HG03097 (cell line): Measurements from ENCODE around the gene GART.
A peak's percentile ranks its signal among the peaks of the same experiment; 100 is the strongest.
"Not testable (repeated sequence)": the region's sequence is repeated elsewhere in the genome, so short reads cannot be mapped to it uniquely, and the experiment has no call there.

Experiments used
- ATAC-seq: cut with Tn5 transposase; IDR thresholded peaks from one replicate; pipeline ENCODE4 v1.9.1; 2021; ENCODE audit not compliant: unreplicated experiment, low FRiP score

GART gene

DNA sequence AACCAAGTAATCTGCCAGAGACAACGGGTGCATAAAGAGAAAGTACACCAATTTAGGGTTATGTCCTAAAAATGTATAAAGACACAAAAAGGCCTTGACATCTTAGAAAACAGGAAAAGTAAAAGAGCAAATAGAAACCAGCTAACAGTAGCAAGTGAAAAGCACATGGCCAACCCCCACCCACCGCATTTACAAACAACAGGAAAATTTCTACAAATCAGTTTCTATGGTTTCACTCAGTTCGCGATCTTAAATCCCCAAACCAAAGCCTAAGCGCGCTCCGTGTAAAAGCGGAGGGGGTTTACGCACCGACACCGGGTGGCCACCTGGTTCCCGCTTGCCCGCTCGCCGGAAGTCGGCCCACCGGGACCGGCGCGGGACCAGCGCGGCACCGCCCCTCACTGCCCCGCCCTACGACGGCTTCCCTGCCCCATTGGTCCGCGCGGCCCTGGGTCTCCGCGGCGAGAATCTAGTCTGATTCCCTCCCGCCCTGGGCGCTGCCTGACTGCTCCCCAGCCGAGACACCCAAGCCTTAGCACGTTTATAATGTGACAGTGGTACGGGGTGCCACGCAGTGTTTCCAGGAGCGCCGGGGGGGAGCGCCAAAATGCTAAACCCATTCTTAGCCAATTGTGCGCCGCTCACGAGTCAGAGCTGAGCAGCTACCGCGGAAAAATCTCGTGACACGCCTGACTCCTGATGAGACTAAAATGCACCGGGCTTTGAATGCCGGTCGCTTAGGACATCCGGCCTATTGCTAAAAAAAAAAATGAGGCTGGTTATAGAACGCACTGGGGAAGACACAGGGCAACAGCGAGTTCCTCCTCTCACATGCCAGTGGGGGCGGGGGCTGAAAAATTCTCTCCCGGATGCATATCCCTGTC, at the start of gene GART:
TSS of gene GART (minus strand) at position 362 of the 884 bp plus-strand sequence. CDS start 2,802 bp downstream, outside the sequence.
- ATAC-seq = peak; percentile 51

- peak; percentile 83 for ATAC-seq
Observed at GRCh38 chr21:33588485-33589335, 46.8 kb upstream of the GART start, which contains the start of gene DONSON. Gene DONSON, minus strand, starts transcription at chr21:33588684. Its CDS starts 43 bp downstream, at chr21:33588641.

- peak; percentile 46 for ATAC-seq
Observed at GRCh38 chr21:33587792-33588484, 46.0 kb upstream of the GART start.

GRCh38 chr21:33586927-33587326, 45.0 kb upstream of the GART start:
- ATAC-seq = no peak

DNA sequence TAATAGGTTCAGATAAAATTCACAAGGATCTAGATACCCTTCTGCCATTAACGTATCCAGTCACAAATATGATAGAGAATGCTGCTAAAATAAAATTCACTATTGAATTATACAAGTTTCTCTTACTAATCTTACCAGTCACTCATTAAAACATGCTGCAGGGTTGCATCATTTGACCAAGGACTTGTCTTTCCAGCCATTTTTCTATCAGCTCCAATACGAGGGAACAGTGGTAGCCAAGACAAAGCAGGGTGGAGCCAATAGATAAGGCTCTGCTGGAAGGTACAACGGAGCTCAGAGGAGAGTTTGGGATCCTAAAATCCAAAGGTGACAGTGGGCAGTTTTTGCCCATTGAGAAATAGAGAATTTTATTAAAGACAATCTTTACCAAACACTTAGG, 42.5 kb upstream of the GART start:
- no peak for ATAC-seq

DNA sequence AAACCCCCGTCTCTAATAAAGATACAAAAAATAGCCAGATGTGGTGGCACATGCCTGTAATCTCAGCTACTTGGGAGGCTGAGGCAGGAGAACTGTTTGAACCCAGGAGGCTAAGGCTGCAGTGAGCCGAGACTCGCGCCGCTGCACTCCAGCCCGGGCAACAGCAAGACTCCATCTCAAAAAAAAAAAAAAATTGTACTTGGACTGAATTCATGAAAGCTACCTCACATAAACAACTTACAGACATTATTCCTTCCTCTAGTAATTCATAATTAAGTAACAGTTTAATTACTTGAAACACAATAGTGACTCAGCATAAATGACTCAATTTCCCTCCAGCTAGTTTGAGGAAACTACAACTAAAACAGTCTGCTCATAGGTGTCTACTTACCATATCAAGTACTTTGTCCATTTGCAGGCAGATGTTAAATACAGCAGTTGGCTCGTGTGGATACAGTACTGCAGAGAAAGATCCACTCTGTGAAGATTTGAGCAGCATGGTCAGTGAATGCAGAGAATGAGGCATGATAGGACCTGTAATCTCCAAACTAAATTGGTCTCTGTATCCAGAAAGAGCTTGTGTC, 37.1 kb upstream of the GART start:
- ATAC-seq = no peak

- ATAC-seq = no peak
Observed at GRCh38 chr21:33578214-33578613, 36.3 kb upstream of the GART start.

DNA sequence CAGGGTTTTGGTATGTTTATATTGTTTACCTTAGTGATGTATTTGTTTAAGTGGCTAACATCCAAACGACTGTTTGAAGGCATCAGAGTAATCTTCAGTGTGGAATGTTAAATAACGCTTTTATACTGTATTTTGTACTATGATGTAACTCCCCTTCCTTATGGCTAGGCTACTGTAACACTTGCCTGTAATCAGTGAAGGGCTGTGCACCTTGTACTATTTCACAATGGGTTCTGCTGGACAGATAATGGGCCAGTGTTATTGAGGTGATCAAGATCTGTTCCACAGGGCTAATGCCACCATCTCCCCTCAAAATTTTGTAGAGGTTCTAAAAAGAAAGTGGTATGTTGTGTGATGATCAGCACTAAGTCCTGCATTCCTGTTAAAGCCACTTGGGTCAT, 34.8 kb upstream of the GART start:
- not testable (repeated sequence) for ATAC-seq

- ATAC-seq = no peak
Observed at GRCh38 chr21:33572350-33572749, 30.4 kb upstream of the GART start.

GRCh38 chr21:33569991-33570390, 28.1 kb upstream of the GART start:
- ATAC-seq = no peak

- no peak for ATAC-seq
Observed at GRCh38 chr21:33568448-33568847, 26.5 kb upstream of the GART start.

DNA sequence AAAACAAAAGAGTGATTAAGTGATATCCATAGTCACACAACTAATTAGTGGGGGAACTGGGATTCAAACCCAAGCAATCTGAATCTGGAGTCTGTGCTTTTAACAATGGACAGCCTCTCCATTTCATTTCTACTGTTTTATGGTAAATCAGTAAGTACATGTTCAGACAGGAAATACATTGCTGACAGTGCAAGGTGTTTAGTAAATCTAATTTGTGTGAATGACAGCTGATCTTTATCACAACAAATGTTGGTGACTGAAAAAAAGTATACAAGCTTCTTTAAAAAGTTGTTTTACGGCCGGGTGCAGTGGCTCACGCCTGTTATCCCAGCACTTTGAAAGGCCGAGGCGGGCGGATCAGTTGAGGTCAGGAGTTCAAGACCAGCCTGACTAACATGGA, 26.0 kb upstream of the GART start:
- ATAC-seq = no peak

- no peak for ATAC-seq
Observed at GRCh38 chr21:33566514-33566913, 24.6 kb upstream of the GART start.

- no peak for ATAC-seq
Observed at GRCh38 chr21:33562389-33562788, 20.5 kb upstream of the GART start.

DNA sequence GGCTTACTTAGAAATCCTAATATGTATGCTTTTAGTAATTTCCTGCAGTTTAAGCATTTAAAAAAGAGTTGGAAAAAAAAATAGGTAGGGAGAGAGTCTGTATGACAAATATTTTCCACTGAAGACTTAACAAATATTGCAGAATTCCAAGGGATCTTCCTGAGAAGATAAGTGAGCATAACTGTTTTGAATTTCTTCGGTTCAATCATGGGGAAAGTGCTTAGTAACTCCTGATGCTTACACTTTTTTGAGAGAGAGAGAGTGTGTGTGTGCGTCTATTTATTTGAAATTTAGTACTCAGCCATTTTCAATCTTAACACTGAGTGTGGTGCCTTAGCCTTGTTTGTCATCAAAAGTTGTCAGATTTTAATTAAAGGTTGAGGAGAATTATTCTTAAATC, 19.5 kb upstream of the GART start:
- no peak for ATAC-seq

GRCh38 chr21:33560965-33561364, 19.0 kb upstream of the GART start:
- no peak for ATAC-seq

- no peak for ATAC-seq
Observed at GRCh38 chr21:33559813-33560212, 17.9 kb upstream of the GART start.

DNA sequence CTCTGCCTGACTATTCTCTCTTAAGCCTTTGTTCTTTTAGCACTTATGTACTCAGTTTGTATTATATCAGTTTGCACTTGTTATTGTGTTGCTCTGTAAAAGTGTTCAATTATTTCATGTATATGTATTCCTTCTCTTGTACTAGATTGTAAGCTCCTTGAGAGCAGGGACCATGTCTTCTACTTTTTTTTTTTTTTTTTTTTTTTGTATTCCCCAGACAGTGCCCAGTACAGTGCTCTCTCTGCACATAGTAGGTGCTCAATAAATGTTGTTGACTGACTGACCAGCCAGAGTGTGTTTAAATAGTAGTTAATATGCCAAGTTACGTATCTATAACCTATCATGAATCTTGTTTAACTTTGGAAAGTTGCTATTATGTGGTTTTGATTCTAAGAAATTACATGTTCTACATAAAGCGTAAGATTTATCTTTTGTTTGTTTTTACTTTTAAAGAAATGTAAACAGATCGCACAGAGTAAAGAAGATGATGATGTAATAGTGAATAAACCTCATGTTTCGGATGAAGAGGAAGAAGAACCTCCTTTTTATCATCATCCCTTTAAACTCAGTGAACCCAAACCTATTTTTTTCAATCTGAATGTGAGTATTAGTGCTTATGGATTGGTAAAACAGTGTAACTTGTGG, 17.0 kb upstream of the GART start:
- no peak for ATAC-seq

- no peak for ATAC-seq
Observed at GRCh38 chr21:33557447-33557846, 15.5 kb upstream of the GART start.

GRCh38 chr21:33554982-33555344, 13.0 kb upstream of the GART start:
- no peak for ATAC-seq
